Fibroblast of lung (primary cell): ENCODE results near the gene RDH11. TPM values are rescaled to one million over a fixed set of nuclear protein-coding genes. Genes with fewer than 3 reads are reported as not detected.

Experiments
- DNase-seq, 2 donors: peaks; one replicate each; pipeline versions ENCODE4 v3.0.0 to v3.0.0-alpha.2; 2010; ENCODE audit warnings: low read depth in 2 of 2
- H2AFZ ChIP-seq: 2 replicates; pipeline ENCODE4 v1.5.1; 2012; ENCODE audit warnings: low read length, control low read depth, inconsistent platforms
- H3K27ac ChIP-seq: 2 replicates; pipeline ENCODE4 v1.5.1; 2011; ENCODE audit warnings: low read length, control low read depth; ENCODE audit not compliant: insufficient read depth
- H3K27me3 ChIP-seq: 2 replicates; pipeline ENCODE4 v1.5.1; 2011; ENCODE audit warnings: mild to moderate bottlenecking, low read length; ENCODE audit not compliant: control insufficient read depth, insufficient read depth
- H3K36me3 ChIP-seq: 2 replicates; pipeline ENCODE4 v1.5.1; 2011; ENCODE audit warnings: low read length; ENCODE audit not compliant: control insufficient read depth, insufficient read depth
- H3K4me1 ChIP-seq: 2 replicates; pipeline ENCODE4 v1.5.1; 2011; ENCODE audit warnings: low read length; ENCODE audit not compliant: control insufficient read depth, insufficient read depth; ENCODE audit errors: extremely low read depth
- H3K4me2 ChIP-seq: 2 replicates; pipeline ENCODE4 v1.5.1; 2011; ENCODE audit warnings: low read length, control low read depth; ENCODE audit not compliant: insufficient read depth; ENCODE audit errors: extremely low read depth
- H3K4me3 ChIP-seq, 4 experiments: fragments of 200-600 bp in 1 of 4; sonication (generic) in 1 of 4; replicated peaks in 1 of 4; 2 replicates each; pipeline ENCODE4 v1.5.1; 2011 to 2016; ENCODE audit warnings: low read length in 4 of 4, low read depth in 3 of 4, mild to moderate bottlenecking in 3 of 4, control low read depth in 2 of 4, inconsistent platforms in 1 of 4, mixed read lengths in 1 of 4; ENCODE audit not compliant: insufficient read depth in 1 of 4; ENCODE audit errors: control extremely low read depth in 1 of 4
- H3K79me2 ChIP-seq: 2 replicates; pipeline ENCODE4 v1.5.1; 2012; ENCODE audit warnings: mild to moderate bottlenecking, low read length, inconsistent platforms; ENCODE audit not compliant: control insufficient read depth, insufficient read depth
- H3K9ac ChIP-seq: 2 replicates; pipeline ENCODE4 v1.5.1; 2011; ENCODE audit warnings: mild to moderate bottlenecking, low read length, control low read depth; ENCODE audit not compliant: insufficient read depth
- H3K9me3 ChIP-seq: 2 replicates; pipeline ENCODE4 v1.5.1; 2012; ENCODE audit warnings: low read depth, low read length; ENCODE audit not compliant: control insufficient read depth, insufficient read depth
- H4K20me1 ChIP-seq: 2 replicates; pipeline ENCODE4 v1.5.1; 2011; ENCODE audit warnings: low read length; ENCODE audit not compliant: control insufficient read depth, insufficient read depth; ENCODE audit errors: extremely low read depth
- CTCF ChIP-seq, 2 donors: IDR thresholded peaks in 1 of 2; conservative IDR thresholded peaks in 1 of 2; 1 replicate in 1 of 2; 2 replicates in 1 of 2; pipeline ENCODE4 v1.5.1; 2011 to 2012; ENCODE audit warnings: low read length in 2 of 2, control low read depth in 1 of 2, inconsistent platforms in 1 of 2, low read depth in 1 of 2, mild to moderate bottlenecking in 1 of 2
- EZH2 ChIP-seq: IDR thresholded peaks from 2 replicates; pipeline ENCODE4 v1.5.1; 2012; ENCODE audit warnings: low read length, control low read depth, mild to moderate bottlenecking; ENCODE audit errors: missing control alignments
- polyA minus RNA-seq: library from RNA; depleted of rRNA, polyadenylated mRNA; stranded (reverse); fragments of >200 nt; gene quantifications from 2 replicates; pipeline ENCODE4 v1.2.3, GENCODE V29; 2011; ENCODE audit warnings: low replicate concordance
- polyA plus RNA-seq, 2 donors: library from polyadenylated mRNA; depleted of rRNA in 1 of 2; stranded (reverse) in 1 of 2; unstranded in 1 of 2; fragments of >200 nt; gene quantifications; 2 replicates each; pipeline ENCODE4 v1.2.1, GENCODE V29; 2011 to 2012; ENCODE audit warnings: missing spikeins in 1 of 2
- total RNA-seq: library from RNA; depleted of rRNA; stranded (reverse); fragments of >200 nt; gene quantifications from 2 replicates; pipeline ENCODE4 v1.2.1, GENCODE V29; 2014

Gene RDH11
- total RNA-seq (96.8 and 174 TPM in 2 replicates), polyA plus RNA-seq (135 and 151 TPM in 2 replicates), polyA minus RNA-seq (75.4 and 93.1 TPM in 2 replicates)
- polyA plus RNA-seq (2012), result 73.7 and 76.2 TPM in 2 replicates

GRCh38 chr14:67695394-67695949, at the start of gene RDH11:
Gene RDH11 (minus strand): TSS chr14:67695764. CDS start chr14:67695703, 61 bp downstream.
- H3K4me3 ChIP-seq, result peak within 1 kb of the TSS; percentile 65 to 99 (median 82)
- H3K36me3 ChIP-seq, result peaks cover 8% of the 10 kb centered on the region
- peak within 1 kb of the TSS; percentile 69 for H3K9ac ChIP-seq
- no peaks in the 10 kb centered on the region for H3K9me3 ChIP-seq
- peak; percentile 89 to 92 for DNase-seq
- peak within 1 kb of the TSS; percentile 62 for H2AFZ ChIP-seq
- peaks cover 8% of the 10 kb centered on the region for H3K4me1 ChIP-seq
- H3K79me2 ChIP-seq, result peaks cover 28% of the 10 kb centered on the region
- no peak for TF ChIP-seq CTCF (conservative IDR thresholded peaks at IDR 0.05 in 1 of 2, IDR thresholded peaks at IDR 0.05 in 1 of 2; ENCODE audit: low read depth in 1 of 2, low read length in 2 of 2)
- TF ChIP-seq EZH2, result no peak
- peak within 1 kb of the TSS; percentile 94 for H3K27ac ChIP-seq
- no peaks in the 10 kb centered on the region for H4K20me1 ChIP-seq
- H3K4me2 ChIP-seq, result peak within 1 kb of the TSS; percentile 80
- H3K27me3 ChIP-seq, result no peaks in the 10 kb centered on the region

GRCh38 chr14:67744046-67744445, 48.5 kb upstream of the RDH11 start:
- Histone ChIP-seq H3K4me2 (no peak overlapping the region), H3K36me3 (peaks cover 3% of the 10 kb centered on the region), H3K9me3 (no peaks in the 10 kb centered on the region), H3K79me2 (no peaks in the 10 kb centered on the region), H3K4me1 (no peaks in the 10 kb centered on the region), H2AFZ (no peak overlapping the region), H3K9ac (no peak overlapping the region), H3K4me3 (no peak overlapping the region), H3K27ac (no peak overlapping the region), H4K20me1 (no peaks in the 10 kb centered on the region), H3K27me3 (no peaks in the 10 kb centered on the region)
- no peak for DNase-seq
- TF ChIP-seq CTCF (conservative IDR thresholded peaks at IDR 0.05 in 1 of 2, IDR thresholded peaks at IDR 0.05 in 1 of 2; ENCODE audit: low read depth in 1 of 2, low read length in 2 of 2), result no peak
- TF ChIP-seq EZH2, result no peak

- H3K36me3 ChIP-seq, result no peaks in the 10 kb centered on the region
- no peaks in the 10 kb centered on the region for H3K9me3 ChIP-seq
- H2AFZ ChIP-seq, result no peak overlapping the region
- no peak overlapping the region for H3K9ac ChIP-seq
- TF ChIP-seq EZH2, result no peak
- TF ChIP-seq CTCF (conservative IDR thresholded peaks at IDR 0.05 in 1 of 2, IDR thresholded peaks at IDR 0.05 in 1 of 2; ENCODE audit: low read depth in 1 of 2, low read length in 2 of 2), result no peak
- H3K4me1 ChIP-seq, result no peaks in the 10 kb centered on the region
- peaks cover under 1% of the 10 kb centered on the region for H3K27me3 ChIP-seq
- DNase-seq, result peak; percentile 86 to 97
- H3K4me3 ChIP-seq, result no peak overlapping the region
- H3K27ac ChIP-seq, result no peak overlapping the region
- no peak overlapping the region for H3K4me2 ChIP-seq
- no peaks in the 10 kb centered on the region for H3K79me2 ChIP-seq
- no peaks in the 10 kb centered on the region for H4K20me1 ChIP-seq
These were observed 43.4 kb upstream of the RDH11 start for GRCh38 chr14:67738740-67739504.
